A549 (cell line): ENCODE results near the gene GPR62. TPM values are rescaled to one million over a fixed set of nuclear protein-coding genes. Genes with fewer than 3 reads are reported as not detected.

ENCODE experiments used
- ATAC-seq, 2 experiments: fragments of 200-7000 bp in 1 of 2; fragments of >200 bp in 1 of 2; cut with Nextera tagmentation in 1 of 2; cut with Tn5 transposase in 1 of 2; 3 replicates each; pipeline versions ENCODE4 v1.8.0 to v1.9.1; 2018 to 2020; ENCODE audit warnings: mild to moderate bottlenecking in 1 of 2, moderate library complexity in 1 of 2
- CTCF ChIA-PET: fragments of 300-600 bp; sonication (Branson Sonifier 250); formaldehyde crosslinking; extraction: SDS; loops from one replicate; lab custom pipeline; 2021; ENCODE audit warnings: antibody characterized with exemption, inconsistent platforms; lab: Yijun Ruan, JAX
- POLR2A ChIA-PET: fragments of 350-600 bp; formaldehyde crosslinking; extraction: SDS; loops from one replicate; lab custom pipeline; 2021; ENCODE audit warnings: antibody characterized with exemption, inconsistent platforms; lab: Yijun Ruan, JAX
- DNase-seq, 2 experiments: peaks; one replicate each; pipeline versions ENCODE4 v3.0.0 to v3.0.0-alpha.2; 2011 to 2016; ENCODE audit warnings: low read depth in 1 of 2, low spot score in 1 of 2
- FAIRE-seq: peaks from 2 replicates; lab custom pipeline; 2011; peaks lifted over from hg19 to GRCh38; lab: Jason Lieb, UNC
- H3K27ac ChIP-seq, 2 experiments: fragments of >200 bp; sonication (Bioruptor Twin); formaldehyde crosslinking; 3 replicates each; pipeline ENCODE4 v1.5.1; 2016 to 2017
- H3K4me1 ChIP-seq: fragments of >200 bp; sonication (Bioruptor Twin); formaldehyde crosslinking; 3 replicates; pipeline ENCODE4 v1.6.1; 2016
- H3K4me2 ChIP-seq: fragments of >200 bp; sonication (Bioruptor Twin); formaldehyde crosslinking; 3 replicates; pipeline ENCODE4 v1.6.1; 2016
- H3K4me3 ChIP-seq: fragments of >200 bp; sonication (Bioruptor Twin); formaldehyde crosslinking; 3 replicates; pipeline ENCODE4 v1.5.1; 2016
- H3K9me3 ChIP-seq: fragments of >200 bp; sonication (Bioruptor Twin); formaldehyde crosslinking; 3 replicates; pipeline ENCODE4 v1.6.1; 2016
- CBX8 ChIP-seq: fragments of 200-600 bp; sonication (generic); IDR thresholded peaks from 2 replicates; pipeline ENCODE4 v1.6.1; 2016
- CEBPB ChIP-seq, 2 experiments: fragments of >200 bp in 1 of 2; sonication (Bioruptor Twin) in 1 of 2; formaldehyde crosslinking in 1 of 2; IDR thresholded peaks; 2 replicates each; pipeline ENCODE4 v1.6.1; 2012 to 2016
- CHD2 ChIP-seq: fragments of 150-350 bp; IDR thresholded peaks from 2 replicates; pipeline ENCODE4 v1.6.1; 2014; ENCODE audit warnings: low read length; ENCODE audit not compliant: partially characterized antibody
- CHD4 ChIP-seq: fragments of 200-600 bp; sonication (generic); IDR thresholded peaks from 2 replicates; pipeline ENCODE4 v1.6.1; 2016; ENCODE audit warnings: antibody characterized with exemption, mild to moderate bottlenecking, borderline replicate concordance
- EHMT2 ChIP-seq: fragments of 200-600 bp; sonication (generic); IDR thresholded peaks from 2 replicates; pipeline ENCODE4 v1.6.1; 2016; ENCODE audit warnings: antibody characterized with exemption, low read depth, mild to moderate bottlenecking, moderate library complexity
- ESRRA ChIP-seq: fragments of 150-350 bp; IDR thresholded peaks from 2 replicates; pipeline ENCODE4 v1.6.1; 2014; ENCODE audit warnings: mild to moderate bottlenecking, low read length, borderline replicate concordance
- FOXS1 ChIP-seq: fragments of 250-450 bp; sonication (Bioruptor Pico); IDR thresholded peaks from 2 replicates; pipeline ENCODE4 v1.5.0; 2020; ENCODE audit warnings: mild to moderate bottlenecking, moderate library complexity
- HDAC2 ChIP-seq: fragments of 200-600 bp; sonication (generic); IDR thresholded peaks from 2 replicates; pipeline ENCODE4 v1.6.1; 2016
- JUNB ChIP-seq: fragments of >200 bp; sonication (Bioruptor Twin); formaldehyde crosslinking; IDR thresholded peaks from 2 replicates; pipeline ENCODE4 v1.6.1; 2016
- KDM5A ChIP-seq: fragments of 200-600 bp; sonication (generic); IDR thresholded peaks from 2 replicates; pipeline ENCODE4 v1.6.1; 2016; ENCODE audit warnings: antibody characterized with exemption, mild to moderate bottlenecking
- MAFK ChIP-seq: fragments of 450-650 bp; IDR thresholded peaks from 2 replicates; pipeline ENCODE4 v1.6.1; 2014; ENCODE audit not compliant: partially characterized antibody
- MAX ChIP-seq: IDR thresholded peaks from 2 replicates; pipeline ENCODE4 v1.6.1; 2012
- PHF8 ChIP-seq: fragments of 200-600 bp; sonication (generic); IDR thresholded peaks from 2 replicates; pipeline ENCODE4 v1.6.1; 2016; ENCODE audit warnings: low read depth, mild to moderate bottlenecking, antibody characterized with exemption, moderate library complexity, borderline replicate concordance
- RARB ChIP-seq: fragments of 250-450 bp; sonication (Bioruptor Pico); IDR thresholded peaks from 2 replicates; pipeline ENCODE4 v1.8.0; 2021; ENCODE audit warnings: mild to moderate bottlenecking, moderate library complexity
- TP53 ChIP-seq: fragments of 250-450 bp; sonication (Bioruptor Pico); IDR thresholded peaks from 2 replicates; pipeline ENCODE4 v1.5.0; 2021; ENCODE audit warnings: mild to moderate bottlenecking, moderate library complexity
- ZFP36 ChIP-seq: fragments of 450-650 bp; IDR thresholded peaks from 2 replicates; pipeline ENCODE4 v1.6.1; 2014; ENCODE audit warnings: borderline replicate concordance; ENCODE audit not compliant: partially characterized antibody
- WGBS: methylation state at CpG from one replicate; pipeline ENCODE4 v1.1.6; 2017; ENCODE audit errors: missing lambda C conversion rate; 5-methylcytosine and 5-hydroxymethylcytosine counted together
- polyA plus RNA-seq, 4 experiments: library from polyadenylated mRNA; depleted of rRNA in 3 of 4; stranded (reverse); fragments of >200 nt; fragmentation: RNase III in 1 of 4; extraction: RNeasy Plus Mini Kit Qiagen cat#74134 plus additional on column Dnase treatment in 1 of 4; gene quantifications; 2 replicates in 3 of 4; 3 replicates in 1 of 4; pipeline ENCODE4 v1.2.3, GENCODE V29; 2011 to 2017
- small RNA-seq, 6 experiments: library from RNA; depleted of rRNA; stranded (forward); fragments of <200 nt; gene quantifications; one replicate each; pipeline ENCODE3, GENCODE V24; 2012
- TF ChIP-seq, protein P1 (sequence below): fragments of 200-600 bp; sonication (generic); IDR thresholded peaks from 2 replicates; pipeline ENCODE4 v1.6.1; 2016; ENCODE audit warnings: antibody characterized with exemption, mild to moderate bottlenecking, moderate library complexity
- TF ChIP-seq, protein P2 (sequence below): fragments of >200 bp; sonication (Bioruptor Twin); formaldehyde crosslinking; IDR thresholded peaks from 3 replicates; pipeline ENCODE4 v1.5.1; 2016
- TF ChIP-seq, protein P3 (sequence below): fragments of 450-650 bp; IDR thresholded peaks from 2 replicates; pipeline ENCODE4 v1.6.1; 2014; ENCODE audit warnings: antibody characterized with exemption

Gene GPR62
- polyA plus RNA-seq, 2 of the 4 experiments (the other 2 are of a cell fraction), result 0.05 TPM; not detected in 1

- peaks cover 6% of the 10 kb centered on the region; the same call in 1 of the 3 replicates for H3K4me1 ChIP-seq
- TF ChIP-seq FOXS1 (CRISPR knock-in tag) (no peak), CHD4 (no peak), HDAC2 (no peak)
- ChIA-PET POLR2A (no interaction called here), CTCF (interaction anchor here (1.8 to 7.3 kb wide), 5 partner anchors 10 to 214 kb away, joined by 4 to 218 read pairs (median 96); no protein-coding TSS in a partner anchor)
- no peak overlapping the region for H3K4me2 ChIP-seq
- DNase-seq (no peak), FAIRE-seq (no peak), ATAC-seq (no peak)
- WGBS, result 55% methylated on average over 4 of the region's 8 CpGs
- H3K27ac ChIP-seq, result no peak overlapping the region
- H3K4me3 ChIP-seq, result no peak overlapping the region
- H3K9me3 ChIP-seq, result no peaks in the 10 kb centered on the region
Observed at GRCh38 chr3:52006017-52006819, 51.0 kb downstream of the GPR62 start.

DNA sequence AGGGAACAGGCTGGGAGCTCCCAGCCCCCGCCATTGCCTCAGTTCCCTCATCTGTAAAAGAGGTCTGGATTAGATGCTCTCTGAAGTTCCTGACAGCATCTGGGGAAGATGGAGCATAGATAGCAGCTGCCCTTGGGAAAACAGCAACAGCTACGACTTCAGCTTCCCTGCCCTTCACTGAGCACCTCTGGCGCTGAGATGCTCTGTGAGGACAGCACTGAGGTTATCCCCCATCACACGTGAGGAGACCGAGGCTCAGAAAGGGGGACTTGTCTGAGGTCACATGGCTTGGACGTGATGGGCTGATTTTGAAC is 51.6 kb downstream of the GPR62 start:
- no peak overlapping the region for H3K4me2 ChIP-seq
- ChIA-PET POLR2A (no interaction called here), CTCF (interaction anchor here (1.3 to 7.3 kb wide), 2 partner anchors 10 to 332 kb away, joined by 5 to 96 read pairs; no protein-coding TSS in a partner anchor)
- H3K4me3 ChIP-seq, result no peak overlapping the region
- DNase-seq (no peak), FAIRE-seq (no peak), ATAC-seq (no peak)
- H3K9me3 ChIP-seq, result no peaks in the 10 kb centered on the region
- no peak overlapping the region for H3K27ac ChIP-seq
- TF ChIP-seq PHF8 (no peak), MAX (no peak), MAFK (no peak), CEBPB (IDR thresholded peaks at IDR 0.05) (no peak), CHD2 (no peak), EHMT2 (no peak), JUNB (no peak), ZFP36 (no peak), CBX8 (no peak), ESRRA (no peak), TP53 (CRISPR knock-in tag) (no peak), KDM5A (no peak), RARB (CRISPR knock-in tag) (no peak)
- TF ChIP-seq, protein P1, sequence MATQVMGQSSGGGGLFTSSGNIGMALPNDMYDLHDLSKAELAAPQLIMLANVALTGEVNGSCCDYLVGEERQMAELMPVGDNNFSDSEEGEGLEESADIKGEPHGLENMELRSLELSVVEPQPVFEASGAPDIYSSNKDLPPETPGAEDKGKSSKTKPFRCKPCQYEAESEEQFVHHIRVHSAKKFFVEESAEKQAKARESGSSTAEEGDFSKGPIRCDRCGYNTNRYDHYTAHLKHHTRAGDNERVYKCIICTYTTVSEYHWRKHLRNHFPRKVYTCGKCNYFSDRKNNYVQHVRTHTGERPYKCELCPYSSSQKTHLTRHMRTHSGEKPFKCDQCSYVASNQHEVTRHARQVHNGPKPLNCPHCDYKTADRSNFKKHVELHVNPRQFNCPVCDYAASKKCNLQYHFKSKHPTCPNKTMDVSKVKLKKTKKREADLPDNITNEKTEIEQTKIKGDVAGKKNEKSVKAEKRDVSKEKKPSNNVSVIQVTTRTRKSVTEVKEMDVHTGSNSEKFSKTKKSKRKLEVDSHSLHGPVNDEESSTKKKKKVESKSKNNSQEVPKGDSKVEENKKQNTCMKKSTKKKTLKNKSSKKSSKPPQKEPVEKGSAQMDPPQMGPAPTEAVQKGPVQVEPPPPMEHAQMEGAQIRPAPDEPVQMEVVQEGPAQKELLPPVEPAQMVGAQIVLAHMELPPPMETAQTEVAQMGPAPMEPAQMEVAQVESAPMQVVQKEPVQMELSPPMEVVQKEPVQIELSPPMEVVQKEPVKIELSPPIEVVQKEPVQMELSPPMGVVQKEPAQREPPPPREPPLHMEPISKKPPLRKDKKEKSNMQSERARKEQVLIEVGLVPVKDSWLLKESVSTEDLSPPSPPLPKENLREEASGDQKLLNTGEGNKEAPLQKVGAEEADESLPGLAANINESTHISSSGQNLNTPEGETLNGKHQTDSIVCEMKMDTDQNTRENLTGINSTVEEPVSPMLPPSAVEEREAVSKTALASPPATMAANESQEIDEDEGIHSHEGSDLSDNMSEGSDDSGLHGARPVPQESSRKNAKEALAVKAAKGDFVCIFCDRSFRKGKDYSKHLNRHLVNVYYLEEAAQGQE, result no peak
- TF ChIP-seq, protein P2, sequence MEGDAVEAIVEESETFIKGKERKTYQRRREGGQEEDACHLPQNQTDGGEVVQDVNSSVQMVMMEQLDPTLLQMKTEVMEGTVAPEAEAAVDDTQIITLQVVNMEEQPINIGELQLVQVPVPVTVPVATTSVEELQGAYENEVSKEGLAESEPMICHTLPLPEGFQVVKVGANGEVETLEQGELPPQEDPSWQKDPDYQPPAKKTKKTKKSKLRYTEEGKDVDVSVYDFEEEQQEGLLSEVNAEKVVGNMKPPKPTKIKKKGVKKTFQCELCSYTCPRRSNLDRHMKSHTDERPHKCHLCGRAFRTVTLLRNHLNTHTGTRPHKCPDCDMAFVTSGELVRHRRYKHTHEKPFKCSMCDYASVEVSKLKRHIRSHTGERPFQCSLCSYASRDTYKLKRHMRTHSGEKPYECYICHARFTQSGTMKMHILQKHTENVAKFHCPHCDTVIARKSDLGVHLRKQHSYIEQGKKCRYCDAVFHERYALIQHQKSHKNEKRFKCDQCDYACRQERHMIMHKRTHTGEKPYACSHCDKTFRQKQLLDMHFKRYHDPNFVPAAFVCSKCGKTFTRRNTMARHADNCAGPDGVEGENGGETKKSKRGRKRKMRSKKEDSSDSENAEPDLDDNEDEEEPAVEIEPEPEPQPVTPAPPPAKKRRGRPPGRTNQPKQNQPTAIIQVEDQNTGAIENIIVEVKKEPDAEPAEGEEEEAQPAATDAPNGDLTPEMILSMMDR, result no peak
- TF ChIP-seq, protein P3, sequence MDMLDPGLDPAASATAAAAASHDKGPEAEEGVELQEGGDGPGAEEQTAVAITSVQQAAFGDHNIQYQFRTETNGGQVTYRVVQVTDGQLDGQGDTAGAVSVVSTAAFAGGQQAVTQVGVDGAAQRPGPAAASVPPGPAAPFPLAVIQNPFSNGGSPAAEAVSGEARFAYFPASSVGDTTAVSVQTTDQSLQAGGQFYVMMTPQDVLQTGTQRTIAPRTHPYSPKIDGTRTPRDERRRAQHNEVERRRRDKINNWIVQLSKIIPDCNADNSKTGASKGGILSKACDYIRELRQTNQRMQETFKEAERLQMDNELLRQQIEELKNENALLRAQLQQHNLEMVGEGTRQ, result no peak
- WGBS, result 30% methylated on average over 5 of the region's 6 CpGs
- no peaks in the 10 kb centered on the region; the same call in 2 of the 3 replicates for H3K4me1 ChIP-seq

Small RNAs within 50 kb of the gene (small RNA-seq; reads per million reads assigned to genes)
- gene AC115284.1, result 0 reads per million in 6 experiments

Other genes starting within 250 kb of the GPR62 start
- not detected in 2 replicates for gene GRM2, start 248.3 kb upstream of the GPR62 start, polyA plus RNA-seq (2011; rRNA removed)
- gene GRM2, start 248.3 kb upstream of the GPR62 start, polyA plus RNA-seq (2017; fragmentation: RNase III; extraction: RNeasy Plus Mini Kit Qiagen cat#74134 plus additional on column Dnase treatment), result 0.01 to 0.03 TPM (median 0.03 TPM) in 3 replicates
- not detected in 2 replicates for gene IQCF6, start 176.1 kb upstream of the GPR62 start, polyA plus RNA-seq (2011; rRNA removed)
- not detected in 3 replicates for gene IQCF6, start 176.1 kb upstream of the GPR62 start, polyA plus RNA-seq (2017; fragmentation: RNase III; extraction: RNeasy Plus Mini Kit Qiagen cat#74134 plus additional on column Dnase treatment)
- gene IQCF2, start 93.8 kb upstream of the GPR62 start, polyA plus RNA-seq (2011; rRNA removed), result not detected in 2 replicates
- gene IQCF2, start 93.8 kb upstream of the GPR62 start, polyA plus RNA-seq (2017; fragmentation: RNase III; extraction: RNeasy Plus Mini Kit Qiagen cat#74134 plus additional on column Dnase treatment), result not detected in 3 replicates
- not detected in 2 replicates for gene IQCF5, start 79.8 kb upstream of the GPR62 start, polyA plus RNA-seq (2011; rRNA removed)
- gene IQCF5, start 79.8 kb upstream of the GPR62 start, polyA plus RNA-seq (2017; fragmentation: RNase III; extraction: RNeasy Plus Mini Kit Qiagen cat#74134 plus additional on column Dnase treatment), result not detected in 3 replicates
- not detected in 2 replicates for gene IQCF1, start 52.0 kb upstream of the GPR62 start, polyA plus RNA-seq (2011; rRNA removed)
- gene IQCF1, start 52.0 kb upstream of the GPR62 start, polyA plus RNA-seq (2017; fragmentation: RNase III; extraction: RNeasy Plus Mini Kit Qiagen cat#74134 plus additional on column Dnase treatment), result not detected in 3 replicates
- gene RRP9, start 13.5 kb upstream of the GPR62 start, polyA plus RNA-seq (2011; rRNA removed), result 17.0 TPM in 2 replicates
- gene RRP9, start 13.5 kb upstream of the GPR62 start, polyA plus RNA-seq (2017; fragmentation: RNase III; extraction: RNeasy Plus Mini Kit Qiagen cat#74134 plus additional on column Dnase treatment), result 31.3 to 35.1 TPM (median 34.3 TPM) in 3 replicates
- gene PARP3, start 13.0 kb upstream of the GPR62 start, polyA plus RNA-seq (2011; rRNA removed), result 7.6 and 7.8 TPM in 2 replicates
- gene PARP3, start 13.0 kb upstream of the GPR62 start, polyA plus RNA-seq (2017; fragmentation: RNase III; extraction: RNeasy Plus Mini Kit Qiagen cat#74134 plus additional on column Dnase treatment), result 10.8 to 14.0 TPM (median 11.0 TPM) in 3 replicates
- 8.6 and 9.3 TPM in 2 replicates for gene PCBP4, start 12.1 kb downstream of the GPR62 start, polyA plus RNA-seq (2011; rRNA removed)
- 10.9 to 11.5 TPM (median 11.0 TPM) in 3 replicates for gene PCBP4, start 12.1 kb downstream of the GPR62 start, polyA plus RNA-seq (2017; fragmentation: RNase III; extraction: RNeasy Plus Mini Kit Qiagen cat#74134 plus additional on column Dnase treatment)
- gene ABHD14B, start 18.7 kb downstream of the GPR62 start, polyA plus RNA-seq (2011; rRNA removed), result 37.9 and 39.7 TPM in 2 replicates
- gene ABHD14B, start 18.7 kb downstream of the GPR62 start, polyA plus RNA-seq (2017; fragmentation: RNase III; extraction: RNeasy Plus Mini Kit Qiagen cat#74134 plus additional on column Dnase treatment), result 23.2 to 27.2 TPM (median 23.5 TPM) in 3 replicates
- 6.3 and 7.5 TPM in 2 replicates for gene ABHD14A, start 19.7 kb downstream of the GPR62 start, polyA plus RNA-seq (2011; rRNA removed)
- gene ABHD14A, start 19.7 kb downstream of the GPR62 start, polyA plus RNA-seq (2017; fragmentation: RNase III; extraction: RNeasy Plus Mini Kit Qiagen cat#74134 plus additional on column Dnase treatment), result 9.1 to 9.5 TPM (median 9.5 TPM) in 3 replicates
- 21.1 and 25.1 TPM in 2 replicates for gene ACY1, start 28.2 kb downstream of the GPR62 start, polyA plus RNA-seq (2011; rRNA removed)
- 19.9 to 21.4 TPM (median 20.7 TPM) in 3 replicates for gene ACY1, start 28.2 kb downstream of the GPR62 start, polyA plus RNA-seq (2017; fragmentation: RNase III; extraction: RNeasy Plus Mini Kit Qiagen cat#74134 plus additional on column Dnase treatment)
- gene RPL29, start 40.5 kb downstream of the GPR62 start, polyA plus RNA-seq (2011; rRNA removed), result 808 and 909 TPM in 2 replicates
- gene RPL29, start 40.5 kb downstream of the GPR62 start, polyA plus RNA-seq (2017; fragmentation: RNase III; extraction: RNeasy Plus Mini Kit Qiagen cat#74134 plus additional on column Dnase treatment), result 1,098 to 1,170 TPM (median 1,152 TPM) in 3 replicates
- 3.9 and 4.4 TPM in 2 replicates for gene DUSP7, start 101.2 kb downstream of the GPR62 start, polyA plus RNA-seq (2011; rRNA removed)
- gene DUSP7, start 101.2 kb downstream of the GPR62 start, polyA plus RNA-seq (2017; fragmentation: RNase III; extraction: RNeasy Plus Mini Kit Qiagen cat#74134 plus additional on column Dnase treatment), result 4.8 TPM in 3 replicates
- 9.4 and 9.8 TPM in 2 replicates for gene POC1A, start 199.0 kb downstream of the GPR62 start, polyA plus RNA-seq (2011; rRNA removed)
- gene POC1A, start 199.0 kb downstream of the GPR62 start, polyA plus RNA-seq (2017; fragmentation: RNase III; extraction: RNeasy Plus Mini Kit Qiagen cat#74134 plus additional on column Dnase treatment), result 13.8 to 14.9 TPM (median 14.1 TPM) in 3 replicates
- 59.7 and 63.7 TPM in 2 replicates for gene ALAS1, start 242.8 kb downstream of the GPR62 start, polyA plus RNA-seq (2011; rRNA removed)
- gene ALAS1, start 242.8 kb downstream of the GPR62 start, polyA plus RNA-seq (2017; fragmentation: RNase III; extraction: RNeasy Plus Mini Kit Qiagen cat#74134 plus additional on column Dnase treatment), result 50.5 to 56.8 TPM (median 53.9 TPM) in 3 replicates